K562 (cell line): ENCODE results near the gene KIAA0513. TPM values are rescaled to one million over a fixed set of nuclear protein-coding genes. Genes with fewer than 3 reads are reported as not detected.

Source experiments
- ATAC-seq: fragments of 200-7000 bp; cut with Tn5 transposase; 3 replicates; pipeline ENCODE4 v1.9.1; 2020; ENCODE audit warnings: moderate library complexity
- BruUV-seq: library from RNA; stranded (reverse); fragments of 400-500 nt; replicated peaks from 2 replicates; lab custom pipeline; 2021; lab: Mats Ljungman, UMichigan
- CTCF ChIA-PET: fragments of 300-600 bp; formaldehyde crosslinking; extraction: SDS; loops from one replicate; lab custom pipeline; 2021; ENCODE audit warnings: low intra/inter-chr PET ratio; lab: Yijun Ruan, JAX
- POLR2A ChIA-PET: fragments of 300-600, 350-650 bp; sonication (Branson Sonifier 250); formaldehyde crosslinking; extraction: SDS; loops from one replicate; lab custom pipeline; 2021; ENCODE audit warnings: antibody characterized with exemption, inconsistent platforms; lab: Yijun Ruan, JAX
- DNase-seq, 4 experiments: peaks; one replicate each; pipeline versions ENCODE4 v3.0.0 to v3.0.0-alpha.2; 2011 to 2018; ENCODE audit warnings: low spot score in 3 of 4, mixed read lengths in 3 of 4; ENCODE audit errors: extremely low read depth in 1 of 4
- FAIRE-seq: peaks from 2 replicates; lab custom pipeline; 2011; peaks lifted over from hg19 to GRCh38; lab: Jason Lieb, UNC
- H2AFZ ChIP-seq: 2 replicates; pipeline ENCODE4 v1.6.0; 2011; ENCODE audit warnings: low read depth, low read length, control low read depth, inconsistent platforms
- H3K27ac ChIP-seq: fragments of 200-600 bp; 3 replicates; pipeline ENCODE4 v1.8.0; 2011; ENCODE audit warnings: low read depth, mild to moderate bottlenecking, control low read depth, inconsistent platforms, low read length, moderate library complexity, mixed read lengths; ENCODE audit errors: extremely low read depth
- H3K27me3 ChIP-seq, 2 experiments: fragments of 300-600 bp in 1 of 2; 2 replicates in 1 of 2; 3 replicates in 1 of 2; pipeline versions ENCODE4 v1.6.0 to v1.8.0; 2011; ENCODE audit warnings: inconsistent platforms in 2 of 2, low read length in 2 of 2, mild to moderate bottlenecking in 1 of 2, mixed read lengths in 1 of 2, moderate library complexity in 1 of 2; ENCODE audit not compliant: control insufficient read depth in 2 of 2, insufficient read depth in 2 of 2
- H3K36me3 ChIP-seq: fragments of 300-600 bp; 3 replicates; pipeline ENCODE4 v1.8.0; 2011; ENCODE audit warnings: mild to moderate bottlenecking, low read length, inconsistent platforms; ENCODE audit not compliant: control insufficient read depth, insufficient read depth
- H3K4me1 ChIP-seq, 2 experiments: fragments of 200-600 bp in 1 of 2; replicated peaks in 1 of 2; 2 replicates in 1 of 2; 3 replicates in 1 of 2; pipeline versions ENCODE4 v1.5.1 to v1.8.0; 2011; ENCODE audit warnings: inconsistent platforms in 2 of 2, low read length in 2 of 2, mild to moderate bottlenecking in 1 of 2, mixed read lengths in 1 of 2, moderate library complexity in 1 of 2; ENCODE audit not compliant: control insufficient read depth in 2 of 2, insufficient read depth in 2 of 2
- H3K4me2 ChIP-seq: 2 replicates; pipeline ENCODE4 v1.6.1; 2011; ENCODE audit warnings: low read length, control low read depth, inconsistent platforms, mixed read lengths; ENCODE audit not compliant: insufficient read depth
- H3K4me3 ChIP-seq: fragments of 200-600 bp; sonication (generic), shearing (Covaris generic); 2 replicates; pipeline ENCODE4 v1.5.1; 2016; ENCODE audit warnings: control low read depth, inconsistent platforms
- H3K79me2 ChIP-seq: fragments of 200-600 bp; 3 replicates; pipeline ENCODE4 v1.8.0; 2011; ENCODE audit warnings: low read length, inconsistent platforms; ENCODE audit not compliant: control insufficient read depth, insufficient read depth
- H3K9ac ChIP-seq, 2 experiments: 2 replicates each; pipeline versions ENCODE4 v1.6.0 to v1.6.1; 2011; ENCODE audit warnings: low read depth in 2 of 2, low read length in 2 of 2, control low read depth in 1 of 2, inconsistent platforms in 1 of 2, mild to moderate bottlenecking in 1 of 2, mixed read lengths in 1 of 2; ENCODE audit not compliant: insufficient read depth in 1 of 2
- H3K9me1 ChIP-seq: one replicate; pipeline ENCODE4 v1.6.0; 2011; ENCODE audit warnings: inconsistent platforms, mild to moderate bottlenecking, low read length, moderate library complexity; ENCODE audit not compliant: control insufficient read depth, insufficient read depth
- H3K9me3 ChIP-seq: replicated peaks from 2 replicates; pipeline ENCODE4 v1.5.1; 2011; ENCODE audit warnings: low read depth, low read length, inconsistent platforms; ENCODE audit not compliant: control insufficient read depth, insufficient read depth
- H4K20me1 ChIP-seq: replicated peaks from 2 replicates; pipeline ENCODE4 v1.6.1; 2011; ENCODE audit warnings: low read length, inconsistent platforms, mixed read lengths; ENCODE audit not compliant: control insufficient read depth, insufficient read depth
- GTF2A2 ChIP-seq: IDR thresholded peaks from 2 replicates; pipeline ENCODE4 v1.6.1; 2016; ENCODE audit warnings: mild to moderate bottlenecking, missing genetic modification characterization, missing compliant biosample characterization
- KAT7 ChIP-seq: sonication (generic); formaldehyde crosslinking; IDR thresholded peaks from 2 replicates; pipeline ENCODE4 v1.8.0; 2022; ENCODE audit warnings: missing genetic modification reagents, mild to moderate bottlenecking, borderline replicate concordance
- MEF2D ChIP-seq: conservative IDR thresholded peaks from 2 replicates; pipeline ENCODE4 v1.6.1; 2016; ENCODE audit warnings: low read depth, missing genetic modification characterization, missing compliant biosample characterization
- NCOA4 ChIP-seq: fragments of 450-650 bp; IDR thresholded peaks from 2 replicates; pipeline ENCODE4 v1.6.1; 2018; ENCODE audit warnings: mild to moderate bottlenecking; ENCODE audit not compliant: partially characterized antibody
- SIRT6 ChIP-seq: IDR thresholded peaks from one replicate; pipeline ENCODE4 v1.6.1; 2012; ENCODE audit warnings: low read depth, mild to moderate bottlenecking, control low read depth, inconsistent platforms, low read length, moderate library complexity
- SMC3 ChIP-seq: conservative IDR thresholded peaks from 2 replicates; pipeline ENCODE4 v1.6.1; 2011; ENCODE audit warnings: low read depth, low read length, improper control_type of control experiment; ENCODE audit not compliant: insufficient read depth
- STAT5B ChIP-seq: fragments of 250-450 bp; sonication (Bioruptor Pico); IDR thresholded peaks from 2 replicates; pipeline ENCODE4 v1.8.0; 2021; ENCODE audit warnings: mild to moderate bottlenecking, inconsistent platforms
- ZNF644 ChIP-seq: fragments of 200-800 bp; sonication (Bioruptor generic); IDR thresholded peaks from 2 replicates; pipeline ENCODE4 v1.6.1; 2016; ENCODE audit warnings: low read depth, missing genetic modification characterization, missing compliant biosample characterization
- ZNF707 ChIP-seq: fragments of 250-450 bp; sonication (Bioruptor Pico); conservative IDR thresholded peaks from 2 replicates; pipeline ENCODE4 v1.8.0; 2022; ENCODE audit warnings: inconsistent platforms, mild to moderate bottlenecking, moderate library complexity
- WGBS: fragments of 100-300 bp; shearing (Covaris generic); methylation state at CpG from one replicate; pipeline ENCODE4 v1.1.6; 2016; ENCODE audit warnings: low coverage, mixed read lengths; ENCODE audit not compliant: insufficient coverage; ENCODE audit errors: missing lambda C conversion rate; 5-methylcytosine and 5-hydroxymethylcytosine counted together
- in situ Hi-C: fragments of 300-500 bp; cut with MboI; formaldehyde crosslinking; loops from 4 replicates; pipeline ENCODE4 v1.15.0; 2018; ENCODE audit warnings: inconsistent platforms, mixed read lengths
- intact Hi-C: fragments of 100-400 bp; cut with micrococcal nuclease; formaldehyde crosslinking; loops from 2 replicates; pipeline ENCODE4 v1.14.2; 2022
- polyA plus RNA-seq, 8 experiments: library from polyadenylated mRNA; depleted of rRNA in 4 of 8; stranded (reverse) in 5 of 8; unstranded in 3 of 8; fragments of >200 nt; fragmentation: Nextera tagmentation in 2 of 8; fragmentation: Illumina TruSeq in 1 of 8; extraction: Ambion mirVana in 2 of 8; extraction: Trizol in 1 of 8; gene quantifications; 2 replicates each; pipeline versions ENCODE4 v1.2.1 to v1.2.3, GENCODE V29; 2011 to 2014; ENCODE audit warnings: inconsistent platforms in 1 of 8, missing spikeins in 1 of 8
- total RNA-seq, 7 experiments: library from RNA; depleted of rRNA in 6 of 7; stranded (reverse); fragments of >200 nt in 6 of 7; fragmentation: Illumina TruSeq in 2 of 7; extraction: Trizol in 2 of 7; gene quantifications; 2 replicates each; pipeline versions ENCODE4 v1.2.1 to v1.2.3, GENCODE V29; 2011 to 2021; ENCODE audit warnings: low replicate concordance in 1 of 7
- TF ChIP-seq, protein P1 (sequence below): fragments of 450-650 bp; IDR thresholded peaks from 2 replicates; pipeline ENCODE4 v1.6.1; 2018; ENCODE audit not compliant: partially characterized antibody
- TF ChIP-seq, protein P2 (sequence below): fragments of 250-450 bp; sonication (Bioruptor Pico); IDR thresholded peaks from 2 replicates; pipeline ENCODE4 v1.4.0; 2020; ENCODE audit warnings: mild to moderate bottlenecking, moderate library complexity
- TF ChIP-seq, protein P3 (sequence below): fragments of 250-450 bp; sonication (Bioruptor Pico); IDR thresholded peaks from 2 replicates; pipeline ENCODE4 v1.8.0; 2021; ENCODE audit warnings: mild to moderate bottlenecking, moderate library complexity

Gene KIAA0513
- total and polyA plus RNA-seq, 9 of the 15 experiments (the other 6 are each of a cell fraction or from before 2014, with no cell fraction given): 0.18 to 13.7 (median 10.2) TPM

DNA sequence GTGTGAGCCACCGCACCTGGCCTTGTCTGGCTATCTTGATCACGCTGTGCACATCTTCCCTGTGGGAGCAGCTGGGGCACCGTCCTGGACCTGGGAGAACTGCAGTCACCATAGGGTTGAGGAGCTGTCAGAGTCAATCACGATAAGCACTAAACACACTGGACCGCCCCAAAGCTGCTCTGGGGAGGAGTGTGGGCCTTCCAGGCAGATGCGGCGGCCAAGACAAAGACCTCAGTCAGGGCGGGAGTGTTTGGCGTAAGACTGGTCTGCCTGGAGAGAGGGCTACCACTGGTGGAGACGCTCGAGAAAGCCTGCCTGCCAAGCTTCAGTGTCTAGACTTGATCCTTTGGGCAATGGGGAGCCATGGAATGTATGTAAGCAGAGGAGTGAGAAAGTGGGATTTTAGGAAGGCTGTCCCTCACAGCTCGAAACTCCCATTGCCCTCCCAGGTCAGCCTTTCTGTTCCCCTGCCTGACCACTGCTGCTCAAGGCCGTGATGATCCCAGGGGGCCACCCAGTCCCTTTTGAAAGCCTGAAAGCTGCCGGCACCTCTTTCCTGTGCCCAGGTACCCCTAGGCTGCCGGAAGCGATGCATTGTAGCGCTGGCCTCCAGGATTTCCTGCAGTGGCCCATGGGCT is 114.0 kb downstream of the KIAA0513 start (continued):
- TF ChIP-seq, protein P1, sequence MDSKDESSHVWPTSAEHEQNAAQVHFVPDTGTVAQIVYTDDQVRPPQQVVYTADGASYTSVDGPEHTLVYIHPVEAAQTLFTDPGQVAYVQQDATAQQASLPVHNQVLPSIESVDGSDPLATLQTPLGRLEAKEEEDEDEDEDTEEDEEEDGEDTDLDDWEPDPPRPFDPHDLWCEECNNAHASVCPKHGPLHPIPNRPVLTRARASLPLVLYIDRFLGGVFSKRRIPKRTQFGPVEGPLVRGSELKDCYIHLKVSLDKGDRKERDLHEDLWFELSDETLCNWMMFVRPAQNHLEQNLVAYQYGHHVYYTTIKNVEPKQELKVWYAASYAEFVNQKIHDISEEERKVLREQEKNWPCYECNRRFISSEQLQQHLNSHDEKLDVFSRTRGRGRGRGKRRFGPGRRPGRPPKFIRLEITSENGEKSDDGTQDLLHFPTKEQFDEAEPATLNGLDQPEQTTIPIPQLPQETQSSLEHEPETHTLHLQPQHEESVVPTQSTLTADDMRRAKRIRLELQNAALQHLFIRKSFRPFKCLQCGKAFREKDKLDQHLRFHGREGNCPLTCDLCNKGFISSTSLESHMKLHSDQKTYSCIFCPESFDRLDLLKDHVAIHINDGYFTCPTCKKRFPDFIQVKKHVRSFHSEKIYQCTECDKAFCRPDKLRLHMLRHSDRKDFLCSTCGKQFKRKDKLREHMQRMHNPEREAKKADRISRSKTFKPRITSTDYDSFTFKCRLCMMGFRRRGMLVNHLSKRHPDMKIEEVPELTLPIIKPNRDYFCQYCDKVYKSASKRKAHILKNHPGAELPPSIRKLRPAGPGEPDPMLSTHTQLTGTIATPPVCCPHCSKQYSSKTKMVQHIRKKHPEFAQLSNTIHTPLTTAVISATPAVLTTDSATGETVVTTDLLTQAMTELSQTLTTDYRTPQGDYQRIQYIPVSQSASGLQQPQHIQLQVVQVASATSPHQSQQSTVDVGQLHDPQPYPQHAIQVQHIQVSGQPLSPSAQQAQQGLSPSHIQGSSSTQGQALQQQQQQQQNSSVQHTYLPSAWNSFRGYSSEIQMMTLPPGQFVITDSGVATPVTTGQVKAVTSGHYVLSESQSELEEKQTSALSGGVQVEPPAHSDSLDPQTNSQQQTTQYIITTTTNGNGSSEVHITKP: peak; percentile 69
- TF ChIP-seq, all 486 proteins: peak for 18

DNA sequence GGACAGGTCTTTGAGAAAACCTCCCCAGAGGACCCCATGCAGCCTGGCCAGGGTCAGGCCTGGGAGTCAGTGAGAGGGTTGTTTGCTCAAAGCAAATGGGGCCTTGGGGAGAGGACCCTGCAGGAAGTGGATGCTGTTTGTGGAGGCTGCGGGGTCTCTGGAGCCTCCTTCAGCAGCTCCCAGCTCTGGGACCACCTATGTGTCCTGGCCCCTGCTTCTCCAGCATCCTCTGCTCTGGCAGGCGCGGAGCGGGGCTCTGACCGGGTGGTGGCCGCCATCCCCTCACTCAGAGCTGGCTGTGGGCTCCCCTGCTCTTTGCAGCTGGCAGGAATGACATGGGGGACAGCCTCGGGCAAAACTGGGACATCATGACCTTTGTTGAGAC is 114.5 kb downstream of the KIAA0513 start:
- no peak overlapping the region for H2AFZ ChIP-seq
- intact Hi-C loops (no loop called here), in situ Hi-C loops (no loop called here)
- CTCF ChIA-PET: no interaction called here
- FAIRE-seq: no peak
- H4K20me1 ChIP-seq: peaks cover 30% of the 10 kb centered on the region
- DNase-seq: no peak
- H3K9ac ChIP-seq: no peak overlapping the region
- POLR2A ChIA-PET: interaction anchor here (0.9 kb wide), 1 partner anchor 8 kb away, joined by 3 read pairs; no protein-coding TSS in a partner anchor
- ATAC-seq: no peak
- no peaks in the 10 kb centered on the region for H3K79me2 ChIP-seq
- peaks cover 10 to 46% of the 10 kb centered on the region in 2 experiments for H3K4me1 ChIP-seq
- H3K9me3 ChIP-seq: no peaks in the 10 kb centered on the region
- peaks cover 27 to 81% of the 10 kb centered on the region in 2 experiments for H3K27me3 ChIP-seq
- 60% methylated on average over 7 of the region's 7 CpGs for WGBS
- H3K4me2 ChIP-seq: no peak overlapping the region
- no peak overlapping the region for H3K4me3 ChIP-seq
- no peaks in the 10 kb centered on the region for H3K36me3 ChIP-seq
- no peak overlapping the region for H3K27ac ChIP-seq
- H3K9me1 ChIP-seq: no peaks in the 10 kb centered on the region
- BruUV-seq: no TSS peak
- no peak for TF ChIP-seq SMC3
- no peak for TF ChIP-seq STAT5B
- TF ChIP-seq, protein P2, sequence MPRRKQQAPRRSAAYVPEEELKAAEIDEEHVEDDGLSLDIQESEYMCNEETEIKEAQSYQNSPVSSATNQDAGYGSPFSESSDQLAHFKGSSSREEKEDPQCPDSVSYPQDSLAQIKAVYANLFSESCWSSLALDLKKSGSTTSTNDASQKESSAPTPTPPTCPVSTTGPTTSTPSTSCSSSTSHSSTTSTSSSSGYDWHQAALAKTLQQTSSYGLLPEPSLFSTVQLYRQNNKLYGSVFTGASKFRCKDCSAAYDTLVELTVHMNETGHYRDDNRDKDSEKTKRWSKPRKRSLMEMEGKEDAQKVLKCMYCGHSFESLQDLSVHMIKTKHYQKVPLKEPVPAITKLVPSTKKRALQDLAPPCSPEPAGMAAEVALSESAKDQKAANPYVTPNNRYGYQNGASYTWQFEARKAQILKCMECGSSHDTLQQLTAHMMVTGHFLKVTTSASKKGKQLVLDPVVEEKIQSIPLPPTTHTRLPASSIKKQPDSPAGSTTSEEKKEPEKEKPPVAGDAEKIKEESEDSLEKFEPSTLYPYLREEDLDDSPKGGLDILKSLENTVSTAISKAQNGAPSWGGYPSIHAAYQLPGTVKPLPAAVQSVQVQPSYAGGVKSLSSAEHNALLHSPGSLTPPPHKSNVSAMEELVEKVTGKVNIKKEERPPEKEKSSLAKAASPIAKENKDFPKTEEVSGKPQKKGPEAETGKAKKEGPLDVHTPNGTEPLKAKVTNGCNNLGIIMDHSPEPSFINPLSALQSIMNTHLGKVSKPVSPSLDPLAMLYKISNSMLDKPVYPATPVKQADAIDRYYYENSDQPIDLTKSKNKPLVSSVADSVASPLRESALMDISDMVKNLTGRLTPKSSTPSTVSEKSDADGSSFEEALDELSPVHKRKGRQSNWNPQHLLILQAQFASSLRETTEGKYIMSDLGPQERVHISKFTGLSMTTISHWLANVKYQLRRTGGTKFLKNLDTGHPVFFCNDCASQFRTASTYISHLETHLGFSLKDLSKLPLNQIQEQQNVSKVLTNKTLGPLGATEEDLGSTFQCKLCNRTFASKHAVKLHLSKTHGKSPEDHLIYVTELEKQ (CRISPR knock-in tag): no peak
- no peak for TF ChIP-seq GTF2A2 (tag)
- no peak for TF ChIP-seq SIRT6
- TF ChIP-seq NCOA4: no peak
- no peak for TF ChIP-seq ZNF644 (tag)
- no peak for TF ChIP-seq KAT7
- TF ChIP-seq MEF2D (tag): no peak
- TF ChIP-seq, protein P3, sequence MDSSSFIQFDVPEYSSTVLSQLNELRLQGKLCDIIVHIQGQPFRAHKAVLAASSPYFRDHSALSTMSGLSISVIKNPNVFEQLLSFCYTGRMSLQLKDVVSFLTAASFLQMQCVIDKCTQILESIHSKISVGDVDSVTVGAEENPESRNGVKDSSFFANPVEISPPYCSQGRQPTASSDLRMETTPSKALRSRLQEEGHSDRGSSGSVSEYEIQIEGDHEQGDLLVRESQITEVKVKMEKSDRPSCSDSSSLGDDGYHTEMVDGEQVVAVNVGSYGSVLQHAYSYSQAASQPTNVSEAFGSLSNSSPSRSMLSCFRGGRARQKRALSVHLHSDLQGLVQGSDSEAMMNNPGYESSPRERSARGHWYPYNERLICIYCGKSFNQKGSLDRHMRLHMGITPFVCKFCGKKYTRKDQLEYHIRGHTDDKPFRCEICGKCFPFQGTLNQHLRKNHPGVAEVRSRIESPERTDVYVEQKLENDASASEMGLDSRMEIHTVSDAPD (CRISPR knock-in tag): no peak
- TF ChIP-seq ZNF707 (CRISPR knock-in tag): no peak
